PC-9 (cell line): ENCODE measurements around the gene GOLGA5.

ENCODE experiments used
- CTCF ChIP-seq: fragments of 200-600 bp; sonication (generic); conservative IDR thresholded peaks from 2 replicates; pipeline ENCODE4 v1.6.1; 2017; ENCODE audit warnings: mixed run types, antibody characterized with exemption, mild to moderate bottlenecking, moderate library complexity
- EZH2 ChIP-seq: fragments of 200-600 bp; sonication (generic); IDR thresholded peaks from 2 replicates; pipeline ENCODE4 v1.8.0; 2017; ENCODE audit warnings: antibody characterized with exemption, low read depth

GRCh38 chr14:92759300-92759678, 34.8 kb upstream of the GOLGA5 start:
- TF ChIP-seq CTCF (no peak), EZH2 (no peak)
